ENCODE data around the gene LAMA3. TPM values are rescaled to one million over a fixed set of nuclear protein-coding genes. Genes with fewer than 3 reads are reported as not detected.

Gene LAMA3
- polyA plus RNA-seq, 1 of the 3 experiments (the other 2 are of a cell fraction), result 3.5 TPM

GRCh38 chr18:23716966-23717365 lies 27.7 kb downstream of the LAMA3 start:
- H3F3A ChIP-seq (replicated peaks; ENCODE audit: insufficient read depth), result peaks cover 29% of the 10 kb centered on the region
- no peak for DNase-seq
- H3K9ac ChIP-seq, result no peak overlapping the region
- H3K27ac ChIP-seq (ENCODE audit: low read depth in 2 of 2, low read length in 1 of 2), result no peak overlapping the region
- H4K20me1 ChIP-seq (ENCODE audit: insufficient read depth), result no peaks in the 10 kb centered on the region
- no peaks in the 10 kb centered on the region for H3K79me2 ChIP-seq (ENCODE audit: insufficient read depth)
- no peaks in the 10 kb centered on the region for H3K9me2 ChIP-seq
- H3K4me1 ChIP-seq (ENCODE audit: control insufficient read depth in 1 of 2, insufficient read depth in 2 of 2, low read depth in 1 of 2, low read length in 1 of 2), result peaks cover 0 to 25% of the 10 kb centered on the region in 2 experiments; a peak in 2 of 4 replicates
- H3K27me3 ChIP-seq (ENCODE audit: insufficient read depth), result no peaks in the 10 kb centered on the region
- no peak overlapping the region for H2AFZ ChIP-seq (ENCODE audit: low read depth)
- no peaks in the 10 kb centered on the region for H3K9me3 ChIP-seq
- CTCF ChIA-PET, result interaction anchor here (1.2 kb wide), 1 partner anchor 13 kb away, joined by 3 read pairs; no protein-coding TSS in a partner anchor
- H3K4me3 ChIP-seq (ENCODE audit: low read depth in 2 of 2, low read length in 1 of 2), result no peak overlapping the region
- POLR2A ChIA-PET, result no interaction called here
- no peak for TF ChIP-seq FOSL2 (IDR thresholded peaks at IDR 0.05; ENCODE audit: borderline replicate concordance, low read depth)
- TF ChIP-seq PBX3 (IDR thresholded peaks at IDR 0.05), result no peak
- TF ChIP-seq RFX5 (IDR thresholded peaks at IDR 0.05; ENCODE audit: low read length), result no peak
- no peak for TF ChIP-seq TEAD4 (IDR thresholded peaks at IDR 0.05; ENCODE audit: borderline replicate concordance, insufficient read depth)
- no peak for TF ChIP-seq ELF1 (IDR thresholded peaks at IDR 0.05)
- H3K4me2 ChIP-seq, result no peak overlapping the region
- H3K36me3 ChIP-seq (replicated peaks in 1 of 2; ENCODE audit: control insufficient read depth in 1 of 2, insufficient read depth in 2 of 2, low read length in 1 of 2), result no peaks in the 10 kb centered on the region

DNA sequence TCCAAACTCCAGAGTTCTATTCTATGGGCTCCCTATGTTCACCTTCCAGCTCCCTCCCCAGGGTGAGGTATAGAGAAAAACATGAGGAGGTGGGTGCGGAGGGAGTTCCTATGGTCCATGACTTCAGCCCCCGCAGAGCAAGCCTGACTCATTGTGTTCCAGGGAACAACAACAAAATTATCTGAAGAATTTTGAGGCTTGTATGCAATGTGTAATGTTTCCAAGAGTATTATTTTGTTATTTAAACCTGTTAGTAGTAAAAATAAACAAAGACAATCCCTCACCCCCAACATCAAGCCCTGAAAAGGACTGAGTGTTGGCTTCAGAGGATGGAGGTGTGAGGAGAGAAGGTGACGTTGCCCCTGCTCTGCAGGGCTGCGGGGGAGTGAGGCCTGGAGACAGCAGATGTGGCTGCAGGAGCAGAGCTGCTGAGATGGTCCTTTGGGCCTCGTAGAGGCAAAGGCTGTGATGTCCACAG lies 29.0 kb downstream of the LAMA3 start:
- 82% methylated on average over 5 of the region's 5 CpGs for WGBS (ENCODE audit: low lambda C conversion rate)
- POLR2A ChIA-PET, result no interaction called here
- no peaks in the 10 kb centered on the region for H3K9me3 ChIP-seq
- H3K4me3 ChIP-seq (ENCODE audit: low read depth in 2 of 2, low read length in 1 of 2), result no peak overlapping the region
- CTCF ChIA-PET, result interaction anchor here (1.2 to 2.1 kb wide), 2 partner anchors 11 to 15 kb away, joined by 3 to 13 read pairs; no protein-coding TSS in a partner anchor
- no peak for DNase-seq
- peaks cover 29% of the 10 kb centered on the region for H3F3A ChIP-seq (replicated peaks; ENCODE audit: insufficient read depth)
- peak overlapping the region in 1 of 2 experiments; percentile 91; a peak in 2 of 4 replicates for H3K27ac ChIP-seq (ENCODE audit: low read depth in 2 of 2, low read length in 1 of 2)
- no peak overlapping the region for H2AFZ ChIP-seq (ENCODE audit: low read depth)
- no peak overlapping the region for H3K9ac ChIP-seq
- no peak for TF ChIP-seq SIN3A (IDR thresholded peaks at IDR 0.05; ENCODE audit: borderline replicate concordance, low read depth, low read length)
- TF ChIP-seq TCF12 (IDR thresholded peaks at IDR 0.05), result no peak
- TF ChIP-seq RAD21 (IDR thresholded peaks at IDR 0.05; ENCODE audit: low read length), result no peak
- no peak for TF ChIP-seq MXI1 (IDR thresholded peaks at IDR 0.05; ENCODE audit: low read depth, low read length)
- no peak for TF ChIP-seq JUND (IDR thresholded peaks at IDR 0.05)
- no peak for TF ChIP-seq EZH2phosphoT487 (IDR thresholded peaks at IDR 0.05; ENCODE audit: borderline replicate concordance, low read depth)
- H3K4me1 ChIP-seq (ENCODE audit: control insufficient read depth in 1 of 2, insufficient read depth in 2 of 2, low read depth in 1 of 2, low read length in 1 of 2), result peaks cover 0 to 25% of the 10 kb centered on the region in 2 experiments; a peak in 2 of 4 replicates
- no peaks in the 10 kb centered on the region for H3K36me3 ChIP-seq (replicated peaks in 1 of 2; ENCODE audit: control insufficient read depth in 1 of 2, insufficient read depth in 2 of 2, low read length in 1 of 2)
- H3K9me2 ChIP-seq, result no peaks in the 10 kb centered on the region
- no peak overlapping the region for H3K4me2 ChIP-seq
- H3K27me3 ChIP-seq (ENCODE audit: insufficient read depth), result no peaks in the 10 kb centered on the region
- H3K79me2 ChIP-seq (ENCODE audit: insufficient read depth), result no peaks in the 10 kb centered on the region
- no peaks in the 10 kb centered on the region for H4K20me1 ChIP-seq (ENCODE audit: insufficient read depth)

GRCh38 chr18:23718731-23719130 lies 29.5 kb downstream of the LAMA3 start:
- ChIA-PET POLR2A (no interaction called here), CTCF (interaction anchor here (2.1 kb wide), 1 partner anchor 16 kb away, joined by 13 read pairs; no protein-coding TSS in a partner anchor)
- Histone ChIP-seq H3K4me3 (ENCODE audit: low read depth in 2 of 2, low read length in 1 of 2) (no peak overlapping the region), H3K9ac (no peak overlapping the region), H3K9me2 (no peaks in the 10 kb centered on the region), H3K9me3 (no peaks in the 10 kb centered on the region), H3F3A (replicated peaks; ENCODE audit: insufficient read depth) (peaks cover 29% of the 10 kb centered on the region), H2AFZ (ENCODE audit: low read depth) (no peak overlapping the region), H3K36me3 (replicated peaks in 1 of 2; ENCODE audit: control insufficient read depth in 1 of 2, insufficient read depth in 2 of 2, low read length in 1 of 2) (no peaks in the 10 kb centered on the region), H4K20me1 (ENCODE audit: insufficient read depth) (no peaks in the 10 kb centered on the region), H3K27me3 (ENCODE audit: insufficient read depth) (no peaks in the 10 kb centered on the region), H3K27ac (ENCODE audit: low read depth in 2 of 2, low read length in 1 of 2) (peak overlapping the region in 1 of 2 experiments; percentile 91; a peak in 2 of 4 replicates), H3K4me2 (0 out of 2 replicates have a peak overlapping the region, but pooled peaks have one; percentile 36), H3K79me2 (ENCODE audit: insufficient read depth) (no peaks in the 10 kb centered on the region), H3K4me1 (ENCODE audit: control insufficient read depth in 1 of 2, insufficient read depth in 2 of 2, low read depth in 1 of 2, low read length in 1 of 2) (peaks cover 0 to 25% of the 10 kb centered on the region in 2 experiments; a peak in 2 of 4 replicates)
- no peak for TF ChIP-seq TAF1 (IDR thresholded peaks at IDR 0.05; ENCODE audit: borderline replicate concordance, low read depth, low read length)
- no peak for TF ChIP-seq EP300 (IDR thresholded peaks at IDR 0.05; ENCODE audit: borderline replicate concordance in 1 of 2, low read depth in 1 of 2, low read length in 1 of 2)
- TF ChIP-seq YY1 (IDR thresholded peaks at IDR 0.05; ENCODE audit: low read depth), result no peak
- TF ChIP-seq CHD2 (IDR thresholded peaks at IDR 0.05; ENCODE audit: low read length, partially characterized antibody), result no peak
- TF ChIP-seq EZH2phosphoT487 (IDR thresholded peaks at IDR 0.05; ENCODE audit: borderline replicate concordance, low read depth), result no peak
- no peak for TF ChIP-seq JUND (IDR thresholded peaks at IDR 0.05)
- TF ChIP-seq RCOR1 (IDR thresholded peaks at IDR 0.05; ENCODE audit: low read length), result no peak
- no peak for TF ChIP-seq MXI1 (IDR thresholded peaks at IDR 0.05; ENCODE audit: low read depth, low read length)
- 90% methylated on average over 1 of the region's 2 CpGs for WGBS (ENCODE audit: low lambda C conversion rate)
- no peak for DNase-seq

All from SK-N-SH (cell line).